Cardiac septum (tissue), 1 donor: ENCODE results near the gene ATP13A4. TPM values are rescaled to one million over a fixed set of nuclear protein-coding genes. Genes with fewer than 3 reads are reported as not detected.

Experiments used
- DNase-seq: peaks from one replicate; pipeline ENCODE4 v3.0.0-alpha.2; 2020; ENCODE audit warnings: low spot score
- intact Hi-C: fragments of 100-400 bp; cut with DNase I; formaldehyde crosslinking; loops from one replicate; pipeline ENCODE4 v1.14.0; 2022
- total RNA-seq: library from RNA; stranded (reverse); fragmentation: NEBNext Ultra II Directional; extraction: Animal tissue kit (Norgen Biotek cat#: 25700); gene quantifications from one replicate; pipeline ENCODE4 v1.2.1, GENCODE V29; 2021
- donor health status: DM: no; HTN: no; CAD: no.

Gene ATP13A4
- total RNA-seq, 1 donor from 2014 or later: not detected

- no peak for DNase-seq
- intact Hi-C loops: no loop called here
Measured at GRCh38 chr3:193418576-193419373, 135.9 kb downstream of the ATP13A4 start.

GRCh38 chr3:193416629-193417028 lies 138.1 kb downstream of the ATP13A4 start:
- intact Hi-C loops: no loop called here
- no peak for DNase-seq

- DNase-seq: no peak
- intact Hi-C loops: no loop called here
Measured at GRCh38 chr3:193407688-193408087, 147.0 kb downstream of the ATP13A4 start.

- intact Hi-C loops: no loop called here
Measured at GRCh38 chr3:193407112-193407511, 147.6 kb downstream of the ATP13A4 start.

GRCh38 chr3:193403307-193403706 lies 151.4 kb downstream of the ATP13A4 start:
- intact Hi-C loops: no loop called here

More at GRCh38 chr3:193407112-193407511, 147.6 kb downstream of the ATP13A4 start:
- no peak for DNase-seq

GRCh38 chr3:193400304-193400703 lies 154.4 kb downstream of the ATP13A4 start:
- no peak for DNase-seq
- intact Hi-C loops: no loop called here

More at GRCh38 chr3:193403307-193403706, 151.4 kb downstream of the ATP13A4 start:
- no peak for DNase-seq

GRCh38 chr3:193396451-193397244 lies 158.0 kb downstream of the ATP13A4 start:
- no peak for DNase-seq
- intact Hi-C loops: no loop called here

GRCh38 chr3:193391902-193392301 lies 162.8 kb downstream of the ATP13A4 start:
- DNase-seq: no peak
- intact Hi-C loops: no loop called here

GRCh38 chr3:193389335-193389734 lies 165.4 kb downstream of the ATP13A4 start:
- no peak for DNase-seq
- intact Hi-C loops: no loop called here

GRCh38 chr3:193388361-193388760 lies 166.3 kb downstream of the ATP13A4 start:
- intact Hi-C loops: no loop called here
- DNase-seq: no peak

GRCh38 chr3:193387596-193387995 lies 167.1 kb downstream of the ATP13A4 start:
- no peak for DNase-seq
- intact Hi-C loops: no loop called here

- no peak for DNase-seq
- intact Hi-C loops: no loop called here
Measured at GRCh38 chr3:193378706-193379105, 176.0 kb downstream of the ATP13A4 start, which contains the start of gene ATP13A5. ATP13A5 (minus strand) TSS chr3:193378753; CDS start chr3:193378725, 28 bp downstream.

GRCh38 chr3:193377591-193377990 lies 177.1 kb downstream of the ATP13A4 start:
- no peak for DNase-seq
- intact Hi-C loops: no loop called here

GRCh38 chr3:193375614-193376013 lies 179.1 kb downstream of the ATP13A4 start:
- no peak for DNase-seq
- intact Hi-C loops: no loop called here

GRCh38 chr3:193372783-193373182 lies 181.9 kb downstream of the ATP13A4 start:
- DNase-seq: no peak
- intact Hi-C loops: no loop called here

GRCh38 chr3:193367868-193368267 lies 186.8 kb downstream of the ATP13A4 start:
- intact Hi-C loops: no loop called here
- no peak for DNase-seq

- intact Hi-C loops: no loop called here
- DNase-seq: no peak
Measured at GRCh38 chr3:193357291-193357690, 197.4 kb downstream of the ATP13A4 start.

GRCh38 chr3:193354423-193354822 lies 200.3 kb downstream of the ATP13A4 start:
- intact Hi-C loops: no loop called here
- no peak for DNase-seq
